Measurements from ENCODE around the gene NUDT14.

NUDT14 gene

GRCh38 chr14:105165761-105166485 lies 15.2 kb downstream of the NUDT14 start:
- Histone ChIP-seq H3K9ac (ENCODE audit: low read length) (no peak overlapping the region), H4K20me1 (ENCODE audit: insufficient read depth, low read length) (no peaks in the 10 kb centered on the region), H3K36me3 (replicated peaks; ENCODE audit: low read depth, low read length) (no peaks in the 10 kb centered on the region), H3K4me3 (ENCODE audit: low read length) (no peak overlapping the region), H2AFZ (ENCODE audit: low read depth, low read length) (no peak overlapping the region), H3K9me3 (ENCODE audit: insufficient read depth, low read length) (no peaks in the 10 kb centered on the region), H3K4me2 (ENCODE audit: low read length) (no peak overlapping the region), H3K27me3 (ENCODE audit: low read depth, low read length) (peaks cover 5% of the 10 kb centered on the region), H3K4me1 (ENCODE audit: low read length) (no peaks in the 10 kb centered on the region), H3K79me2 (ENCODE audit: low read length) (no peaks in the 10 kb centered on the region), H3K27ac (ENCODE audit: low read length) (no peak overlapping the region)
- TF ChIP-seq EZH2phosphoT487 (IDR thresholded peaks at IDR 0.05; ENCODE audit: low read depth) (no peak), CTCF (IDR thresholded peaks at IDR 0.05; ENCODE audit: low read depth, low read length) (no peak)

GRCh38 chr14:105165134-105165704 lies 15.9 kb downstream of the NUDT14 start:
- Histone ChIP-seq H3K27me3 (ENCODE audit: low read depth, low read length) (no peaks in the 10 kb centered on the region), H3K27ac (ENCODE audit: low read length) (no peak overlapping the region), H3K4me1 (ENCODE audit: low read length) (no peaks in the 10 kb centered on the region), H4K20me1 (ENCODE audit: insufficient read depth, low read length) (no peaks in the 10 kb centered on the region), H3K36me3 (replicated peaks; ENCODE audit: low read depth, low read length) (no peaks in the 10 kb centered on the region), H3K4me3 (ENCODE audit: low read length) (no peak overlapping the region), H2AFZ (ENCODE audit: low read depth, low read length) (no peak overlapping the region), H3K9ac (ENCODE audit: low read length) (no peak overlapping the region), H3K9me3 (ENCODE audit: insufficient read depth, low read length) (no peaks in the 10 kb centered on the region), H3K4me2 (ENCODE audit: low read length) (no peak overlapping the region), H3K79me2 (ENCODE audit: low read length) (no peaks in the 10 kb centered on the region)
- TF ChIP-seq EZH2phosphoT487 (IDR thresholded peaks at IDR 0.05; ENCODE audit: low read depth) (no peak), CTCF (IDR thresholded peaks at IDR 0.05; ENCODE audit: low read depth, low read length) (no peak)

DNA sequence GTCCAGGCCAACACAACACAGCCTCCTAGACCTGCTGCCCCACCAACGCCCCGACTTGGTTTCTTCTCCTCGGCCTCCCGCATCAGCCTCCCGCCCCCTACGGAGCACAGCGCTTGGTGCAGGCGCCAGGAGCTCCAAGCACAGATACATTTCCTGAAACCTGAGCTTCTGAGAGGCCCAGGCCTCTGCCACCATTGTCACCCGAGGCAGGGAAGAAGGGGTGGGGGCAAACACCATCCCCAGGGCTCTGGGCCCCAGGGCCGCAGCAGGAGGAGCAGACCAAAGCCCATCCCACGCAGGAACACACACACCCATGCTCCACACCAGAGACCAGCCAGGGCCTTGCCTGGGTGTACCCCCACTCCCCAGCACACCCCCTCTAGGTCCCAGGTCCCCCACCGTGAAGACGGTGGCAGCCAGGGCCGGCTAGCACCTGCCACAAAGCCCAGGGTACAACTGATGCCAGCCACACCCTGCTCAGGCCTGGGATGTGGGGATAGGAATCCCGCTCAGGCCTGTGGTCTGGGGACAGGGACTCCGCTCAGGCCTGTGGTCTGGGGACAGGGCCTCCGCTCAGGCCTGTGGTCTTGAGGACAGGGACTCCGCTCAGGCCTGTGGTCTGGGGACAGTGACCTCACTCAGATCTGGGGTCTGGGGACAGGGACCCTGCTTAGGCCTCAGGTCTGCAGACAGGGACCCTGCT lies 17.9 kb downstream of the NUDT14 start:
- no peak overlapping the region for H2AFZ ChIP-seq (ENCODE audit: low read depth, low read length)
- H3K27me3 ChIP-seq (ENCODE audit: low read depth, low read length), result no peaks in the 10 kb centered on the region
- no peak overlapping the region for H3K4me3 ChIP-seq (ENCODE audit: low read length)
- H4K20me1 ChIP-seq (ENCODE audit: insufficient read depth, low read length), result no peaks in the 10 kb centered on the region
- no peaks in the 10 kb centered on the region for H3K36me3 ChIP-seq (replicated peaks; ENCODE audit: low read depth, low read length)
- no peaks in the 10 kb centered on the region for H3K9me3 ChIP-seq (ENCODE audit: insufficient read depth, low read length)
- no peaks in the 10 kb centered on the region for H3K4me1 ChIP-seq (ENCODE audit: low read length)
- H3K4me2 ChIP-seq (ENCODE audit: low read length), result no peak overlapping the region
- no peaks in the 10 kb centered on the region for H3K79me2 ChIP-seq (ENCODE audit: low read length)
- TF ChIP-seq EZH2phosphoT487 (IDR thresholded peaks at IDR 0.05; ENCODE audit: low read depth) (no peak), CTCF (IDR thresholded peaks at IDR 0.05; ENCODE audit: low read depth, low read length) (no peak)
- no peak overlapping the region for H3K9ac ChIP-seq (ENCODE audit: low read length)
- H3K27ac ChIP-seq (ENCODE audit: low read length), result no peak overlapping the region

DNA sequence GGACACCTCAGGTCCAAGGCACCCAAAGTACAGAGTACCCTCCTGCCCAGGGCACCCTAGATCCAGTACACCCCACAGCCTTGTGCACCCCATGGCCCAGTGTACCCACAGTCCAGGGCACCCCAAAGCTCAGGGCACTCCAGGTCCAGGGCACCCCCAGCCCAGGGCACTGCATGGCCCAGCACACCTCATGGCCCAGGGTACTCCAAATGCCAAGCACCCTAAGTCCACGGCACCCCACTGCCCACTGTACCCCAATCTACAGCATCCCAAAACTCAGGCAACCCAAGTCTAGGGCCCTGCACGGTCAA lies 18.5 kb downstream of the NUDT14 start:
- no peaks in the 10 kb centered on the region for H3K27me3 ChIP-seq (ENCODE audit: low read depth, low read length)
- H3K9me3 ChIP-seq (ENCODE audit: insufficient read depth, low read length), result no peaks in the 10 kb centered on the region
- no peaks in the 10 kb centered on the region for H4K20me1 ChIP-seq (ENCODE audit: insufficient read depth, low read length)
- H3K4me3 ChIP-seq (ENCODE audit: low read length), result no peak overlapping the region
- no peak overlapping the region for H2AFZ ChIP-seq (ENCODE audit: low read depth, low read length)
- TF ChIP-seq CTCF (IDR thresholded peaks at IDR 0.05; ENCODE audit: low read depth, low read length) (no peak), EZH2phosphoT487 (IDR thresholded peaks at IDR 0.05; ENCODE audit: low read depth) (no peak)
- H3K79me2 ChIP-seq (ENCODE audit: low read length), result no peaks in the 10 kb centered on the region
- no peak overlapping the region for H3K9ac ChIP-seq (ENCODE audit: low read length)
- H3K4me1 ChIP-seq (ENCODE audit: low read length), result no peaks in the 10 kb centered on the region
- H3K27ac ChIP-seq (ENCODE audit: low read length), result no peak overlapping the region
- H3K4me2 ChIP-seq (ENCODE audit: low read length), result no peak overlapping the region
- H3K36me3 ChIP-seq (replicated peaks; ENCODE audit: low read depth, low read length), result no peaks in the 10 kb centered on the region

All from OCI-LY3 (cell line).